ENCODE results near the gene GRM8.

Gene GRM8

GRCh38 chr7:127107601-127108007, 145.1 kb downstream of the GRM8 start:
- DNase-seq (ENCODE audit: low read depth): peak; percentile 47

DNA sequence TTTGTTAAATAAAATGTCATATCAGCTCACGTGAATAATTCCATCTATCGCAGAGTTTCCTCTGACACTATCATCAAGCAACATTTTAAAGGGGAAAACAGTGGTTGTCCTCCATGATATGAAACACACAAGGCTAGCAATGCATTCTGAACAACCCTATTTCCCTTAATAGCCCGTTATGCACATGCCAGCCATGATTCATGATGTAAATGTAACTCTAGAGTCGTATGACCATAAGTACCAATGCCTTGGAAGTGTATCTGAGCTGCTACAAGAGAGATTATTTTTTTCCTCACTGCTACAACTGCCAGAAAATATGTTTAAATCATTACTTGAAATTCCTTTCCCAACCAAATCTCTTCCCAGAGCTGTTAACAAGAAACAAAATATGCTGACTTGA, 159.4 kb downstream of the GRM8 start:
- DNase-seq (ENCODE audit: low read depth): no peak
- no peak for TF ChIP-seq CTCF (IDR thresholded peaks at IDR 0.05; ENCODE audit: low read depth, low read length, missing control alignments)
- in situ Hi-C loops (cut with HindIII; ENCODE audit: low sequenced_read_pairs): no loop called here
- no peak overlapping the region for H3K4me3 ChIP-seq (ENCODE audit: low read depth, low read length)

More at GRCh38 chr7:127107601-127108007, 145.1 kb downstream of the GRM8 start:
- peak; percentile 66 for TF ChIP-seq CTCF (IDR thresholded peaks at IDR 0.05; ENCODE audit: low read depth, low read length, missing control alignments)
- H3K4me3 ChIP-seq (ENCODE audit: low read depth, low read length): no peak overlapping the region
- in situ Hi-C loops (cut with HindIII; ENCODE audit: low sequenced_read_pairs): no loop called here

DNA sequence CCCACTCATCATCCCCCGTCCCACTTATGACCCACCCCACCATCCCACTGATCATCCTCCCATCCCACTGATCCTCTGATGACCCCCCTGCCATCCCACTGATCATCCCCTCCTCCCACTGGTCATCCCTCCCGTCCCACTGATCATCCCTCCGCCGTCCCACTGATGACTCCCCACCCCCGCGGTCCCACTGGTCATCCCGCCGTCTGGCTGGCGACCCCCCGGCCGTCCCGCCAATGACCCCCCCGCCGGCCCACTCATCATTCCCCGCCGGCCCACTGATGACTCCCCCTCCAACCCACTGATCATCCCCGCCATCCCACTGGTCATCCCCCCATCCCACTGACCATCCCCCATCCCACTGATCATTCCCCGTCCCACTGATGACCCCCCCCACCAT, 161.1 kb downstream of the GRM8 start:
- no peak overlapping the region for H3K4me3 ChIP-seq (ENCODE audit: low read depth, low read length)
- no peak for DNase-seq (ENCODE audit: low read depth)
- TF ChIP-seq CTCF (IDR thresholded peaks at IDR 0.05; ENCODE audit: low read depth, low read length, missing control alignments): no peak
- in situ Hi-C loops (cut with HindIII; ENCODE audit: low sequenced_read_pairs): no loop called here

GRCh38 chr7:127089146-127089545, 163.6 kb downstream of the GRM8 start:
- no peak for DNase-seq (ENCODE audit: low read depth)
- in situ Hi-C loops (cut with HindIII; ENCODE audit: low sequenced_read_pairs): no loop called here
- H3K4me3 ChIP-seq (ENCODE audit: low read depth, low read length): no peak overlapping the region
- no peak for TF ChIP-seq CTCF (IDR thresholded peaks at IDR 0.05; ENCODE audit: low read depth, low read length, missing control alignments)

DNA sequence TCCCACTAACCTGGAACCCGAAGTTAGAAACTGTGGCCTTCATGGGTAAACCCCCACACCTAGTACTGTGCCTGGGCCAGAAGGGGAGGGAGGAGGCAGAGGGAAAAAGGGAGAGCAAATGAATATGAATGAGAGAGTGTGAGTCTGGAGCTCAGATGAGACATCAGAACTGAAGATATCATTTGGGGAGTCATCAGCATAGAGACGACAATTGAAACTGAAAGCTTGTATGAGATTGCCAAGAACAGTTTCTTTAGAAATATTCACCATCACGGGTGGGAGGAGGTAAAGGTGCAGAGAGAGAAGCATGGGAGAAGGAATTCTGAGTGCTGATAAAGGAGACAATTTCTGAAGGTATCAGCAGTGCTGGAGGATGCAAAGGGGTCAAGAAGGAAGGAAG, 171.2 kb downstream of the GRM8 start:
- DNase-seq (ENCODE audit: low read depth): no peak
- TF ChIP-seq CTCF (IDR thresholded peaks at IDR 0.05; ENCODE audit: low read depth, low read length, missing control alignments): no peak

GRCh38 chr7:127080576-127080975, 172.2 kb downstream of the GRM8 start:
- no peak overlapping the region for H3K4me3 ChIP-seq (ENCODE audit: low read depth, low read length)
- DNase-seq (ENCODE audit: low read depth): no peak
- in situ Hi-C loops (cut with HindIII; ENCODE audit: low sequenced_read_pairs): no loop called here
- no peak for TF ChIP-seq CTCF (IDR thresholded peaks at IDR 0.05; ENCODE audit: low read depth, low read length, missing control alignments)

More for the DNA sequence above, 171.2 kb downstream of the GRM8 start:
- H3K4me3 ChIP-seq (ENCODE audit: low read depth, low read length): no peak overlapping the region
- in situ Hi-C loops (cut with HindIII; ENCODE audit: low sequenced_read_pairs): no loop called here

DNA sequence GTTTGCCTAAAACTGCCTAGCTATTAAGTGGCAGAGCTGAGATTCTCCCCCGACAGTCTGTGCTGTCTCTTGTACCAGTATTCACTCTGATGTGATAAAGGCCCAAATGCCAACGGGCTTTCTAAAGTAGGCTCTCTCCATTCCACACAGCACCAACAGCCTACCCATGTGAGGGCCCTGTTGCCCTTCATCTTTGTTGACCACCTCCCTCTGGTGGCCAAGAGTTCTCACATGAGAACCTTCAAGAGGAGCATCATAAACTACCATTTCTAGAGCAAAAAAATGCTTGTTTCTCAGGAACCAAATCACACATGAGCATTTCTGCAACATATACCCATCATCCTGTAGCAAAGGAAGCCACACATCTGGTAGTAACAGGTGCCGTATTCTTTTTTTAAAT, 185.8 kb downstream of the GRM8 start:
- no peak for TF ChIP-seq CTCF (IDR thresholded peaks at IDR 0.05; ENCODE audit: low read depth, low read length, missing control alignments)
- no peak overlapping the region for H3K4me3 ChIP-seq (ENCODE audit: low read depth, low read length)
- no peak for DNase-seq (ENCODE audit: low read depth)
- in situ Hi-C loops (cut with HindIII; ENCODE audit: low sequenced_read_pairs): no loop called here

All from astrocyte of the cerebellum (primary cell).